SK-N-SH (cell line): ENCODE results near the gene FJX1. TPM values are rescaled to one million over a fixed set of nuclear protein-coding genes. Genes with fewer than 3 reads are reported as not detected.

Experiments
- CTCF ChIA-PET: fragments of 300-600, 350-600 bp; formaldehyde crosslinking; extraction: SDS; loops from one replicate; lab custom pipeline; 2021; lab: Yijun Ruan, JAX
- POLR2A ChIA-PET: fragments of 350-600 bp; sonication (Branson Sonifier 250); formaldehyde crosslinking; extraction: SDS; loops from one replicate; lab custom pipeline; 2020; ENCODE audit warnings: antibody characterized with exemption, inconsistent platforms; lab: Yijun Ruan, JAX
- DNase-seq: peaks from one replicate; pipeline ENCODE4 v3.0.0; 2012
- H2AFZ ChIP-seq: fragments of 200-600 bp; sonication (generic); 2 replicates; pipeline ENCODE4 v1.8.1; 2016; ENCODE audit warnings: antibody characterized with exemption, mild to moderate bottlenecking, low read depth
- H3F3A ChIP-seq: fragments of 200-600 bp; sonication (generic); replicated peaks from 2 replicates; pipeline ENCODE3; 2016; ENCODE audit warnings: antibody characterized with exemption, mild to moderate bottlenecking; ENCODE audit not compliant: insufficient read depth
- H3K27ac ChIP-seq, 2 experiments: fragments of 200-500 bp in 1 of 2; fragments of 200-600 bp in 1 of 2; sonication (Bioruptor generic) in 1 of 2; sonication (generic), shearing (Covaris generic) in 1 of 2; 2 replicates each; pipeline versions ENCODE4 v1.5.1 to v1.6.1; 2014 to 2016; ENCODE audit warnings: low read depth in 2 of 2, inconsistent platforms in 1 of 2, low read length in 1 of 2, mild to moderate bottlenecking in 1 of 2, mixed read lengths in 1 of 2
- H3K27me3 ChIP-seq: fragments of 200-600 bp; sonication (generic), shearing (Covaris generic); 2 replicates; pipeline ENCODE4 v1.6.1; 2016; ENCODE audit warnings: mixed run types; ENCODE audit not compliant: insufficient read depth
- H3K36me3 ChIP-seq, 2 experiments: fragments of 200-500 bp in 1 of 2; fragments of 200-600 bp in 1 of 2; sonication (Bioruptor generic) in 1 of 2; sonication (generic) in 1 of 2; replicated peaks in 1 of 2; 2 replicates each; pipeline versions ENCODE3 to v1.5.1; 2014 to 2016; ENCODE audit warnings: low read length in 1 of 2, mild to moderate bottlenecking in 1 of 2; ENCODE audit not compliant: insufficient read depth in 2 of 2, control insufficient read depth in 1 of 2
- H3K4me1 ChIP-seq, 2 experiments: fragments of 200-500 bp in 1 of 2; fragments of 200-600 bp in 1 of 2; sonication (Bioruptor generic) in 1 of 2; sonication (generic), shearing (Covaris generic) in 1 of 2; 2 replicates each; pipeline versions ENCODE4 v1.5.1 to v1.6.1; 2014 to 2016; ENCODE audit warnings: low read depth in 1 of 2, low read length in 1 of 2, mixed run types in 1 of 2; ENCODE audit not compliant: insufficient read depth in 2 of 2, control insufficient read depth in 1 of 2
- H3K4me2 ChIP-seq: fragments of 200-600 bp; sonication (generic), shearing (Covaris generic); 2 replicates; pipeline ENCODE4 v1.6.1; 2017; ENCODE audit warnings: mixed run types
- H3K4me3 ChIP-seq, 2 experiments: fragments of 200-500 bp in 1 of 2; fragments of 200-600 bp in 1 of 2; sonication (Bioruptor generic) in 1 of 2; sonication (generic), shearing (Covaris generic) in 1 of 2; 2 replicates each; pipeline versions ENCODE4 v1.5.1 to v1.8.1; 2014 to 2016; ENCODE audit warnings: low read depth in 2 of 2, inconsistent platforms in 1 of 2, low read length in 1 of 2, mild to moderate bottlenecking in 1 of 2, mixed read lengths in 1 of 2, moderate library complexity in 1 of 2
- H3K79me2 ChIP-seq: fragments of 200-600 bp; sonication (generic); 2 replicates; pipeline ENCODE4 v1.8.1; 2017; ENCODE audit warnings: mild to moderate bottlenecking; ENCODE audit not compliant: insufficient read depth
- H3K9ac ChIP-seq: fragments of 200-600 bp; sonication (generic); 2 replicates; pipeline ENCODE4 v1.6.1; 2017; ENCODE audit warnings: mixed run types
- H3K9me2 ChIP-seq: fragments of 200-600 bp; sonication (generic); 2 replicates; pipeline ENCODE4 v1.6.1; 2017; ENCODE audit warnings: mixed run types
- H3K9me3 ChIP-seq: fragments of 200-600 bp; sonication (generic); 2 replicates; pipeline ENCODE4 v1.6.1; 2017; ENCODE audit warnings: mixed run types, mild to moderate bottlenecking, moderate library complexity
- H4K20me1 ChIP-seq: fragments of 200-600 bp; sonication (generic); 2 replicates; pipeline ENCODE4 v1.6.1; 2017; ENCODE audit warnings: mild to moderate bottlenecking, mixed run types; ENCODE audit not compliant: insufficient read depth
- CTCF ChIP-seq: fragments of 200-600 bp; sonication (generic); IDR thresholded peaks from 2 replicates; pipeline ENCODE4 v1.6.1; 2017; ENCODE audit warnings: antibody characterized with exemption, mild to moderate bottlenecking, moderate library complexity
- EZH2phosphoT487 ChIP-seq: fragments of 200-600 bp; sonication (generic); IDR thresholded peaks from 2 replicates; pipeline ENCODE4 v1.6.1; 2017; ENCODE audit warnings: low read depth, mixed run types, mild to moderate bottlenecking, antibody characterized with exemption, moderate library complexity, borderline replicate concordance
- FOSL2 ChIP-seq: IDR thresholded peaks from 2 replicates; pipeline ENCODE4 v1.4.0; 2012; ENCODE audit warnings: low read depth, mild to moderate bottlenecking, moderate library complexity, borderline replicate concordance
- GABPA ChIP-seq: IDR thresholded peaks from 2 replicates; pipeline ENCODE4 v1.4.0; 2012; ENCODE audit warnings: low read depth, mild to moderate bottlenecking
- GATA2 ChIP-seq: sonication (generic); formaldehyde crosslinking; IDR thresholded peaks from 2 replicates; pipeline ENCODE4 v1.5.0; 2020; ENCODE audit warnings: mild to moderate bottlenecking, missing genetic modification reagents
- JUND ChIP-seq: IDR thresholded peaks from 2 replicates; pipeline ENCODE4 v1.4.0; 2012
- MXI1 ChIP-seq: IDR thresholded peaks from 2 replicates; pipeline ENCODE4 v1.6.1; 2012; ENCODE audit warnings: mild to moderate bottlenecking, low read depth, low read length, improper control_type of control experiment
- RCOR1 ChIP-seq: fragments of 150-350 bp; IDR thresholded peaks from 2 replicates; pipeline ENCODE4 v1.6.1; 2017; ENCODE audit warnings: antibody characterized with exemption, low read length
- SIN3A ChIP-seq: IDR thresholded peaks from 2 replicates; pipeline ENCODE4 v1.6.1; 2012; ENCODE audit warnings: low read depth, mild to moderate bottlenecking, low read length, moderate library complexity, borderline replicate concordance
- SMC3 ChIP-seq: IDR thresholded peaks from 2 replicates; pipeline ENCODE4 v1.6.1; 2012; ENCODE audit warnings: low read depth, low read length, improper control_type of control experiment
- TAF1 ChIP-seq: IDR thresholded peaks from 2 replicates; pipeline ENCODE4 v1.6.1; 2012; ENCODE audit warnings: low read depth, mild to moderate bottlenecking, low read length, moderate library complexity, borderline replicate concordance
- TCF12 ChIP-seq: IDR thresholded peaks from 2 replicates; pipeline ENCODE4 v1.4.0; 2012
- YY1 ChIP-seq: IDR thresholded peaks from 2 replicates; pipeline ENCODE4 v1.4.0; 2012; ENCODE audit warnings: low read depth, mild to moderate bottlenecking
- WGBS: methylation state at CpG from one replicate; pipeline ENCODE4 v1.1.6; 2017; ENCODE audit warnings: low lambda C conversion rate; 5-methylcytosine and 5-hydroxymethylcytosine counted together
- polyA plus RNA-seq, 3 experiments: library from polyadenylated mRNA; depleted of rRNA; stranded (reverse); fragments of >200 nt; gene quantifications; 2 replicates each; pipeline ENCODE4 v1.2.3, GENCODE V29; 2012
- TF ChIP-seq, protein P1 (sequence below): IDR thresholded peaks from 2 replicates; pipeline ENCODE4; 2012
- TF ChIP-seq, protein P2 (sequence below): IDR thresholded peaks from 2 replicates; pipeline ENCODE4 v1.4.0; 2012; ENCODE audit warnings: low read depth

The FJX1 gene
- polyA plus RNA-seq, 1 of the 3 experiments (the other 2 are of a cell fraction) = 34.5 TPM

DNA sequence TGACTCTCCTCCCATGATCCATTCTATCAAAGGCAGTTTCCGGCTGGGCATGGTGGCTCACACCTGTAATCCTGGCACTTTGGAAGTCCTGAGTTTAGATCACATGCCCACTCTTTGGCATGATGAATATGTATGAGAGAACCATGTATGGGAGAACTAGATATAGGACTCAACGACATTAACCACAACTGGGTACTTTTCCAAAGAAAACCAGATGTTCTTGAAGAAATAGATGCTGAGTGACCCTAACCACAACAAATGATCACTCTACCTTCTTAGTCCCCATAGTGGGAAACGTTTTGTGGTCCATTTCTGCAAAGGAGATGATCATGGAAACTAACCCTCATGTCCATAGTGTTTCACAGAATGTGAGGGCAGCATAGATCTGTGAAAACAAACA, 13.6 kb downstream of the FJX1 start:
- H3K4me3 ChIP-seq = no peak overlapping the region
- POLR2A ChIA-PET = no interaction called here

GRCh38 chr11:35632301-35632700, 14.0 kb downstream of the FJX1 start:
- H3K9me3 ChIP-seq = no peaks in the 10 kb centered on the region
- no peaks in the 10 kb centered on the region for H3K9me2 ChIP-seq
- peaks cover 0 to 27% of the 10 kb centered on the region in 2 experiments; a peak in 1 of 4 replicates for H3K4me1 ChIP-seq
- H3F3A ChIP-seq = peaks cover 7% of the 10 kb centered on the region
- no peak overlapping the region for H3K4me3 ChIP-seq
- no peaks in the 10 kb centered on the region for H3K79me2 ChIP-seq
- no peak overlapping the region for H2AFZ ChIP-seq
- H3K36me3 ChIP-seq = no peaks in the 10 kb centered on the region
- DNase-seq = no peak
- no peaks in the 10 kb centered on the region for H3K27me3 ChIP-seq
- WGBS = 82% methylated on average over 1 of the region's 1 CpG
- CTCF ChIA-PET = interaction anchor here (1.4 to 2.3 kb wide), 2 partner anchors 9 to 17 kb away, joined by 3 to 11 read pairs; no protein-coding TSS in a partner anchor
- H3K27ac ChIP-seq = no peak overlapping the region
- H3K4me2 ChIP-seq = no peak overlapping the region
- POLR2A ChIA-PET = no interaction called here
- TF ChIP-seq FOSL2 = no peak
- no peak for TF ChIP-seq YY1
- no peak for TF ChIP-seq GABPA
- TF ChIP-seq TCF12 = no peak
- TF ChIP-seq JUND = no peak
- TF ChIP-seq TAF1 = no peak
- no peak for TF ChIP-seq GATA2 (CRISPR knock-in tag)
- no peak for TF ChIP-seq RCOR1
- no peak for TF ChIP-seq CTCF
- TF ChIP-seq MXI1 = no peak
- no peak for TF ChIP-seq SIN3A
- TF ChIP-seq, protein P1, sequence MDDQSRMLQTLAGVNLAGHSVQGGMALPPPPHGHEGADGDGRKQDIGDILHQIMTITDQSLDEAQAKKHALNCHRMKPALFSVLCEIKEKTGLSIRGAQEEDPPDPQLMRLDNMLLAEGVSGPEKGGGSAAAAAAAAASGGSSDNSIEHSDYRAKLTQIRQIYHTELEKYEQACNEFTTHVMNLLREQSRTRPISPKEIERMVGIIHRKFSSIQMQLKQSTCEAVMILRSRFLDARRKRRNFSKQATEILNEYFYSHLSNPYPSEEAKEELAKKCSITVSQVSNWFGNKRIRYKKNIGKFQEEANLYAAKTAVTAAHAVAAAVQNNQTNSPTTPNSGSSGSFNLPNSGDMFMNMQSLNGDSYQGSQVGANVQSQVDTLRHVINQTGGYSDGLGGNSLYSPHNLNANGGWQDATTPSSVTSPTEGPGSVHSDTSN = no peak
- no peak for TF ChIP-seq SMC3
- no peak overlapping the region for H3K9ac ChIP-seq
- H4K20me1 ChIP-seq = no peaks in the 10 kb centered on the region

More for the DNA sequence above, 13.6 kb downstream of the FJX1 start:
- CTCF ChIA-PET = interaction anchor here (1.4 kb wide), 1 partner anchor 18 kb away, joined by 3 read pairs; no protein-coding TSS in a partner anchor
- no peaks in the 10 kb centered on the region for H3K9me3 ChIP-seq
- no peak overlapping the region for H2AFZ ChIP-seq
- DNase-seq = no peak
- H3K9ac ChIP-seq = no peak overlapping the region
- H3K9me2 ChIP-seq = no peaks in the 10 kb centered on the region
- no peaks in the 10 kb centered on the region for H3K27me3 ChIP-seq
- H3K4me1 ChIP-seq = peaks cover 0 to 27% of the 10 kb centered on the region in 2 experiments; a peak in 1 of 4 replicates
- no peaks in the 10 kb centered on the region for H4K20me1 ChIP-seq
- H3K79me2 ChIP-seq = no peaks in the 10 kb centered on the region
- no peak overlapping the region for H3K4me2 ChIP-seq
- no peak overlapping the region for H3K27ac ChIP-seq
- H3K36me3 ChIP-seq = no peaks in the 10 kb centered on the region
- WGBS = 76% methylated on average over 3 of the region's 3 CpGs
- H3F3A ChIP-seq = peaks cover 7% of the 10 kb centered on the region
- TF ChIP-seq JUND (no peak), EZH2phosphoT487 (no peak), RCOR1 (no peak), GABPA (no peak), TAF1 (no peak), TCF12 (no peak)
- TF ChIP-seq, protein P2, sequence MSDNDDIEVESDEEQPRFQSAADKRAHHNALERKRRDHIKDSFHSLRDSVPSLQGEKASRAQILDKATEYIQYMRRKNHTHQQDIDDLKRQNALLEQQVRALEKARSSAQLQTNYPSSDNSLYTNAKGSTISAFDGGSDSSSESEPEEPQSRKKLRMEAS = no peak
